ENCODE data around the gene TLE4. TPM values are rescaled to one million over a fixed set of nuclear protein-coding genes. Genes with fewer than 3 reads are reported as not detected.
"Not testable (repeated sequence)": the region's sequence is repeated elsewhere in the genome, so short reads cannot be mapped to it uniquely, and the experiment has no call there.

Gene TLE4
- polyA plus RNA-seq, 1 of the 3 experiments (the other 2 are of a cell fraction), result 40.4 TPM

GRCh38 chr9:79652598-79652997 lies 80.8 kb downstream of the TLE4 start:
- H3K4me1 ChIP-seq (ENCODE audit: control insufficient read depth in 1 of 2, insufficient read depth in 2 of 2, low read depth in 1 of 2, low read length in 1 of 2), result peaks cover 3 to 18% of the 10 kb centered on the region in 2 experiments; a peak in 3 of 4 replicates
- peaks cover 42 to 45% of the 10 kb centered on the region in 2 experiments for H3K36me3 ChIP-seq (replicated peaks in 1 of 2; ENCODE audit: control insufficient read depth in 1 of 2, insufficient read depth in 2 of 2, low read length in 1 of 2)
- no peak overlapping the region for H2AFZ ChIP-seq (ENCODE audit: low read depth)
- peaks cover 10% of the 10 kb centered on the region; the same call in 1 of the 2 replicates for H4K20me1 ChIP-seq (ENCODE audit: insufficient read depth)
- peaks cover 13% of the 10 kb centered on the region for H3F3A ChIP-seq (replicated peaks; ENCODE audit: insufficient read depth)
- H3K9me2 ChIP-seq, result no peaks in the 10 kb centered on the region
- no peak overlapping the region for H3K9ac ChIP-seq
- WGBS (ENCODE audit: low lambda C conversion rate), result 95% methylated on average over 3 of the region's 3 CpGs
- TF ChIP-seq ELF1 (IDR thresholded peaks at IDR 0.05), result no peak
- TF ChIP-seq MAX (IDR thresholded peaks at IDR 0.05; ENCODE audit: low read depth), result no peak
- no peak for TF ChIP-seq IRF3 (IDR thresholded peaks at IDR 0.05; ENCODE audit: low read depth, low read length)
- no peak for TF ChIP-seq NRF1 (IDR thresholded peaks at IDR 0.05; ENCODE audit: low read depth, low read length)
- no peak for TF ChIP-seq YY1 (IDR thresholded peaks at IDR 0.05; ENCODE audit: low read depth)
- no peak for TF ChIP-seq RCOR1 (IDR thresholded peaks at IDR 0.05; ENCODE audit: low read length)
- no peak for TF ChIP-seq POLR2AphosphoS5 (IDR thresholded peaks at IDR 0.05; ENCODE audit: low read depth, low read length)
- no peak for TF ChIP-seq JUND (IDR thresholded peaks at IDR 0.05)
- POLR2A ChIA-PET, result no interaction called here
- no peak overlapping the region for H3K4me3 ChIP-seq (ENCODE audit: low read depth in 2 of 2, low read length in 1 of 2)
- no peaks in the 10 kb centered on the region for H3K27me3 ChIP-seq (ENCODE audit: insufficient read depth)
- no peak overlapping the region for H3K4me2 ChIP-seq
- H3K27ac ChIP-seq (ENCODE audit: low read depth in 2 of 2, low read length in 1 of 2), result no peak overlapping the region
- H3K9me3 ChIP-seq, result no peaks in the 10 kb centered on the region
- peaks cover 74% of the 10 kb centered on the region for H3K79me2 ChIP-seq (ENCODE audit: insufficient read depth)
- DNase-seq, result no peak
- CTCF ChIA-PET, result no interaction called here

GRCh38 chr9:79654591-79655382 lies 83.0 kb downstream of the TLE4 start:
- DNase-seq; H3K9me3 ChIP-seq; H2AFZ ChIP-seq (ENCODE audit: low read depth); H4K20me1 ChIP-seq (ENCODE audit: insufficient read depth); POLR2A ChIA-PET; H3K4me2 ChIP-seq; H3K4me3 ChIP-seq (ENCODE audit: low read depth in 2 of 2, low read length in 1 of 2); H3K9me2 ChIP-seq; H3K9ac ChIP-seq; H3K27me3 ChIP-seq (ENCODE audit: insufficient read depth): not testable (repeated sequence)
- Histone ChIP-seq H3K79me2 (ENCODE audit: insufficient read depth) (peaks cover 56% of the 10 kb centered on the region; the same call in 1 of the 2 replicates), H3K36me3 (replicated peaks in 1 of 2; ENCODE audit: control insufficient read depth in 1 of 2, insufficient read depth in 2 of 2, low read length in 1 of 2) (peaks cover 48 to 62% of the 10 kb centered on the region in 2 experiments), H3F3A (replicated peaks; ENCODE audit: insufficient read depth) (peaks cover 18% of the 10 kb centered on the region), H3K4me1 (ENCODE audit: control insufficient read depth in 1 of 2, insufficient read depth in 2 of 2, low read depth in 1 of 2, low read length in 1 of 2) (peaks cover 6 to 18% of the 10 kb centered on the region in 2 experiments; a peak in 3 of 4 replicates), H3K27ac (ENCODE audit: low read depth in 2 of 2, low read length in 1 of 2) (peak overlapping the region in 1 of 2 experiments; percentile 89; a peak in 1 of 4 replicates)
- 97% methylated on average over 13 of the region's 13 CpGs for WGBS (ENCODE audit: low lambda C conversion rate)
- CTCF ChIA-PET, result interaction anchor here (0.7 to 1.5 kb wide), 2 partner anchors 11 to 23 kb away, joined by 3 read pairs; no protein-coding TSS in a partner anchor

- Histone ChIP-seq H3K9me2 (no peaks in the 10 kb centered on the region), H3K4me3 (ENCODE audit: low read depth in 2 of 2, low read length in 1 of 2) (no peak overlapping the region), H3F3A (replicated peaks; ENCODE audit: insufficient read depth) (peaks cover 18% of the 10 kb centered on the region), H3K4me2 (no peak overlapping the region), H3K36me3 (replicated peaks in 1 of 2; ENCODE audit: control insufficient read depth in 1 of 2, insufficient read depth in 2 of 2, low read length in 1 of 2) (peaks cover 48 to 65% of the 10 kb centered on the region in 2 experiments), H3K79me2 (ENCODE audit: insufficient read depth) (peaks cover 52% of the 10 kb centered on the region; the same call in 1 of the 2 replicates), H4K20me1 (ENCODE audit: insufficient read depth) (0 out of 2 replicates have a peak, but pooled peaks cover 10% of the 10 kb centered on the region), H3K9me3 (no peaks in the 10 kb centered on the region), H3K9ac (no peak overlapping the region), H3K27me3 (ENCODE audit: insufficient read depth) (no peaks in the 10 kb centered on the region), H2AFZ (ENCODE audit: low read depth) (no peak overlapping the region), H3K27ac (ENCODE audit: low read depth in 2 of 2, low read length in 1 of 2) (peak overlapping the region in 1 of 2 experiments; percentile 89; a peak in 2 of 4 replicates), H3K4me1 (ENCODE audit: control insufficient read depth in 1 of 2, insufficient read depth in 2 of 2, low read depth in 1 of 2, low read length in 1 of 2) (peaks cover 6 to 19% of the 10 kb centered on the region in 2 experiments; a peak in 3 of 4 replicates)
- POLR2A ChIA-PET, result interaction anchor here (1.1 kb wide), 1 partner anchor 84 kb away, joined by 3 read pairs; the partner anchor contains the start of gene TLE4
- no peak for DNase-seq
- CTCF ChIA-PET, result interaction anchor here (1.1 to 1.6 kb wide), 4 partner anchors 23 to 76 kb away, joined by 3 to 4 read pairs (median 4); no protein-coding TSS in a partner anchor
- no peak for TF ChIP-seq RAD21 (IDR thresholded peaks at IDR 0.05; ENCODE audit: low read length)
- TF ChIP-seq SMC3 (IDR thresholded peaks at IDR 0.05; ENCODE audit: low read depth, low read length), result no peak
- no peak for TF ChIP-seq FOSL2 (IDR thresholded peaks at IDR 0.05; ENCODE audit: borderline replicate concordance, low read depth)
- no peak for TF ChIP-seq REST (IDR thresholded peaks at IDR 0.05; ENCODE audit: low read depth, low read length)
- TF ChIP-seq EZH2phosphoT487 (IDR thresholded peaks at IDR 0.05; ENCODE audit: borderline replicate concordance, low read depth), result no peak
- no peak for TF ChIP-seq GATA2 (CRISPR knock-in tag; IDR thresholded peaks at IDR 0.05)
- TF ChIP-seq FOXM1 (IDR thresholded peaks at IDR 0.05; ENCODE audit: low read depth), result no peak
- no peak for TF ChIP-seq JUND (IDR thresholded peaks at IDR 0.05)
- TF ChIP-seq EP300 (IDR thresholded peaks at IDR 0.05; ENCODE audit: borderline replicate concordance in 1 of 2, low read depth in 1 of 2, low read length in 1 of 2), result no peak
Observed at GRCh38 chr9:79655551-79655950, 83.8 kb downstream of the TLE4 start.

All from SK-N-SH (cell line).